Loucy (cell line): ENCODE results near the gene PTPRN2.

Experiments used
- H2AFZ ChIP-seq: fragments of 200-600 bp; sonication (generic); 2 replicates; pipeline ENCODE4 v1.6.0; 2016; ENCODE audit warnings: antibody characterized with exemption, mild to moderate bottlenecking, low read length, moderate library complexity
- H3F3A ChIP-seq: fragments of 200-600 bp; 2 replicates; pipeline ENCODE4 v1.6.0; 2016; ENCODE audit warnings: antibody characterized with exemption, low read depth, mild to moderate bottlenecking
- H3K27me3 ChIP-seq: fragments of 200-600 bp; sonication (generic); 2 replicates; pipeline ENCODE4 v1.6.1; 2014; ENCODE audit warnings: low read length, mild to moderate bottlenecking; ENCODE audit not compliant: insufficient read depth, poor library complexity, severe bottlenecking
- H3K36me3 ChIP-seq: fragments of 200-600 bp; sonication (generic); 2 replicates; pipeline ENCODE4 v1.6.1; 2016; ENCODE audit warnings: low read length; ENCODE audit not compliant: insufficient read depth
- H3K4me1 ChIP-seq: fragments of 200-600 bp; sonication (generic); 2 replicates; pipeline ENCODE4 v1.5.1; 2014; ENCODE audit warnings: low read length, mild to moderate bottlenecking; ENCODE audit not compliant: insufficient read depth, poor library complexity, severe bottlenecking
- H3K4me2 ChIP-seq: fragments of 200-600 bp; sonication (generic); 2 replicates; pipeline ENCODE4 v1.6.0; 2014; ENCODE audit warnings: antibody characterized with exemption, low read length, low read depth, mild to moderate bottlenecking; ENCODE audit not compliant: poor library complexity, severe bottlenecking
- H3K4me3 ChIP-seq: fragments of 200-600 bp; sonication (generic); 2 replicates; pipeline ENCODE4 v1.5.1; 2014; ENCODE audit warnings: low read length, mild to moderate bottlenecking, mixed read lengths; ENCODE audit not compliant: poor library complexity, severe bottlenecking
- H3K79me2 ChIP-seq: fragments of 200-600 bp; sonication (generic); 2 replicates; pipeline ENCODE4 v1.6.1; 2014; ENCODE audit warnings: low read length; ENCODE audit not compliant: insufficient read depth
- H3K9ac ChIP-seq: fragments of 200-600 bp; sonication (generic); 2 replicates; pipeline ENCODE4 v1.6.0; 2014; ENCODE audit warnings: mild to moderate bottlenecking, low read depth, low read length, moderate library complexity; ENCODE audit not compliant: poor library complexity, severe bottlenecking
- H3K9me2 ChIP-seq: fragments of 200-600 bp; sonication (generic); replicated peaks from 2 replicates; pipeline ENCODE4 v1.6.1; 2016; ENCODE audit warnings: low read depth, low read length, mixed read lengths
- H3K9me3 ChIP-seq: fragments of 200-600 bp; sonication (generic); 2 replicates; pipeline ENCODE4 v1.6.1; 2014; ENCODE audit warnings: mild to moderate bottlenecking, antibody characterized with exemption, low read length, low read depth; ENCODE audit not compliant: insufficient read depth
- H4K20me1 ChIP-seq: fragments of 200-600 bp; sonication (generic); 2 replicates; pipeline ENCODE4 v1.6.0; 2014; ENCODE audit warnings: antibody characterized with exemption, low read length, mild to moderate bottlenecking; ENCODE audit not compliant: insufficient read depth, poor library complexity, severe bottlenecking
- EZH2phosphoT487 ChIP-seq: fragments of 200-600 bp; IDR thresholded peaks from 2 replicates; pipeline ENCODE4 v1.6.1; 2018; ENCODE audit warnings: antibody characterized with exemption, mild to moderate bottlenecking, moderate library complexity, borderline replicate concordance
- TF ChIP-seq, protein P1 (sequence below): fragments of 200-600 bp; sonication (generic); conservative IDR thresholded peaks from 2 replicates; pipeline ENCODE4 v1.5.1; 2014; ENCODE audit warnings: mild to moderate bottlenecking, antibody characterized with exemption, low read length

PTPRN2 gene

DNA sequence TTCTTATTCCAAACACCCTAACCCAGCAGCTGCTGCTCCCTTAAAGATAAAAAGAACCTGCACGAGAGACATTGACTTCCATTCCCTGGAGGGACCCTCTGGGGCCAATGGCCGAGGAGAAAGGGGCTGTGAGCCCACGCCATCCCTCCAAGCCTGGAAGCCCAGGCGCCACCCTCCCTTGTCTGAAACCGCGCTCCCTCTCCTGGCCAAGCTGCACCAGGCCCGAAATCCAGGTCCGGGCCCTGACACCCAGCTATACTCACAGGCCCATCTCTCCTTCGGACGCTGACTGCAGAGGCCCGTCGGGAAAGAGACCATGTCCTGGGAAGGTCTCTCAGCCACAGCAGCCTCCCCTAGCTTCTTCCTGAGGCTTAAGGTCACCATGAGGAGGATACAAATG lies 196.5 kb downstream of the PTPRN2 start:
- TF ChIP-seq, protein P1, sequence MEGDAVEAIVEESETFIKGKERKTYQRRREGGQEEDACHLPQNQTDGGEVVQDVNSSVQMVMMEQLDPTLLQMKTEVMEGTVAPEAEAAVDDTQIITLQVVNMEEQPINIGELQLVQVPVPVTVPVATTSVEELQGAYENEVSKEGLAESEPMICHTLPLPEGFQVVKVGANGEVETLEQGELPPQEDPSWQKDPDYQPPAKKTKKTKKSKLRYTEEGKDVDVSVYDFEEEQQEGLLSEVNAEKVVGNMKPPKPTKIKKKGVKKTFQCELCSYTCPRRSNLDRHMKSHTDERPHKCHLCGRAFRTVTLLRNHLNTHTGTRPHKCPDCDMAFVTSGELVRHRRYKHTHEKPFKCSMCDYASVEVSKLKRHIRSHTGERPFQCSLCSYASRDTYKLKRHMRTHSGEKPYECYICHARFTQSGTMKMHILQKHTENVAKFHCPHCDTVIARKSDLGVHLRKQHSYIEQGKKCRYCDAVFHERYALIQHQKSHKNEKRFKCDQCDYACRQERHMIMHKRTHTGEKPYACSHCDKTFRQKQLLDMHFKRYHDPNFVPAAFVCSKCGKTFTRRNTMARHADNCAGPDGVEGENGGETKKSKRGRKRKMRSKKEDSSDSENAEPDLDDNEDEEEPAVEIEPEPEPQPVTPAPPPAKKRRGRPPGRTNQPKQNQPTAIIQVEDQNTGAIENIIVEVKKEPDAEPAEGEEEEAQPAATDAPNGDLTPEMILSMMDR, result no peak
- TF ChIP-seq EZH2phosphoT487, result no peak
- no peaks in the 10 kb centered on the region for H3K27me3 ChIP-seq

DNA sequence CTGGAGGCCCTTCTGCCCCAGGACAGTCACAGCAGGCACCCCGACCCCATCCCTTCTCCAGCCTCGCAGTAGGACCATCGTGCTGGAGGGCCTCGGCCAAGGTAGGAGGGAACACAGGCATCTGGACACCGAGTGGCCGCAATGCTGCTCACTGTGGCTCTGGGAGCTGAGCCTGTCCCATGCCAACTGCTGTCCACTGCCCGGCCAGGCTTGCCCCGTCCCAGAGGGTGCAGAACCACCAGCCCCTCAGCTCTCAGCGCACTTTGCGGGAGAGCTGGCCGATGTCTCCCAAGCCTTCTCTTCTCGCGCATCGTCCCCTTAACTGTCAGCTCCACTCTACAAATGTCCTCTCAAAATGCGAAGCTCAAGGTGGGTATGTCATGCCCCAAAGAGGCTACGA lies 197.2 kb downstream of the PTPRN2 start:
- no peak for TF ChIP-seq EZH2phosphoT487
- TF ChIP-seq, protein P1, result no peak
- Histone ChIP-seq H3K27me3 (no peaks in the 10 kb centered on the region), H3F3A (no peaks in the 10 kb centered on the region), H3K4me1 (no peaks in the 10 kb centered on the region), H2AFZ (no peak overlapping the region), H3K9me3 (peaks cover 35% of the 10 kb centered on the region; the same call in 1 of the 2 replicates), H3K9ac (no peak overlapping the region), H4K20me1 (no peaks in the 10 kb centered on the region), H3K36me3 (no peaks in the 10 kb centered on the region), H3K9me2 (no peaks in the 10 kb centered on the region), H3K4me2 (no peak overlapping the region), H3K79me2 (no peaks in the 10 kb centered on the region), H3K4me3 (no peak overlapping the region)

More for the DNA sequence above, 196.5 kb downstream of the PTPRN2 start:
- Histone ChIP-seq H3K9me2 (no peaks in the 10 kb centered on the region), H3K9me3 (peaks cover 35% of the 10 kb centered on the region; the same call in 1 of the 2 replicates), H3K36me3 (no peaks in the 10 kb centered on the region), H2AFZ (no peak overlapping the region), H3K4me2 (no peak overlapping the region), H3K79me2 (no peaks in the 10 kb centered on the region), H3K9ac (no peak overlapping the region), H3F3A (no peaks in the 10 kb centered on the region), H4K20me1 (no peaks in the 10 kb centered on the region), H3K4me1 (no peaks in the 10 kb centered on the region), H3K4me3 (no peak overlapping the region)

DNA sequence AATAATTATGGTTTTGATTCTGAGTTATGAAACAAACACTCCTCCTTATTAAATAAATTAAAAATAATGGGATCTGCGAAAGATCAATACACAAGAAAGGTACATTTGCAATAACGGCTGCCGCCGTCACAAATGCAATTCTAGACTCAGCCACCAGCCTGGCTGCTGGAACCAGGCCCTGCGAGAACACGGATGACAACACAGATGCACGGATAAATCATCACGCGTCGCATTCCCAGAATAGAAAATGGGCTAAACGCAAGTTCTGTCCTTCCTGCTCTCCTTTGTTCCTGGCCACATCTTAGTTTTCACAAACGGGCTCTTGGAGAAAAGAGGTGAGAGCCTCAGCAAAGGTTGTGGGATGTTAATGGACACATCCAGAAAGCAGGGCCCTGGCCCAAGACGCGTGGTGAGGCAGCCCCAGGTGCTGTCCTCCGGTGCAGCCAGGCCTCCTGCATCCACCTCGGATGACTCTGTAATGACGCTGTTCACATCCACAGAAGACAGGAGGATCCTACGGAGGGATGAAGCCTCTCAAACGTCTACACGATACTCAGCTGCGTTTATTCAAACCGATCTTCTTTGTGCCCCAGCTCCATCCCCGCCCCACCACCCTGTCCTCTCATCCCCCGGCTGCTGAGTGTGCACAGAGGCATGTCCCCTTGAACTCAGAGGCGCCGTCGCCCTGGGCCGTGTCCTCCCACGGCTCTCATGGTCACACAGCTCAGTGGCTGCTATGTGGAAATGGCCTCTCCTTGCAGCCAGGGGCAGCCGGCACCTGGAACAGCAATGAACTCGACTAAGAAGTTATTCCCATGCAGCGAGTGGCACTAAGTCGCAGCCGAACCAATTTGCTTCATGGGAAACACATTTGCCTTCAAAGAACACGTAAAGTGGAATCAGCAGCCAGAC lies 197.9 kb downstream of the PTPRN2 start:
- no peaks in the 10 kb centered on the region for H4K20me1 ChIP-seq
- H3K4me2 ChIP-seq, result no peak overlapping the region
- no peaks in the 10 kb centered on the region for H3K4me1 ChIP-seq
- TF ChIP-seq, protein P1, result no peak
- H3K9me3 ChIP-seq, result peaks cover 38% of the 10 kb centered on the region; the same call in 1 of the 2 replicates
- no peaks in the 10 kb centered on the region for H3K36me3 ChIP-seq
- no peak overlapping the region for H3K9ac ChIP-seq
- H3K79me2 ChIP-seq, result no peaks in the 10 kb centered on the region
- no peak overlapping the region for H3K4me3 ChIP-seq
- no peak overlapping the region for H2AFZ ChIP-seq
- H3K9me2 ChIP-seq, result no peaks in the 10 kb centered on the region
- no peaks in the 10 kb centered on the region for H3K27me3 ChIP-seq
- H3F3A ChIP-seq, result no peaks in the 10 kb centered on the region
